Erythroblast (primary cell): ENCODE data around the gene XPNPEP3.
A peak's percentile ranks its signal among the peaks of the same experiment; 100 is the strongest.
"Not testable (repeated sequence)": the region's sequence is repeated elsewhere in the genome, so short reads cannot be mapped to it uniquely, and the experiment has no call there.

ENCODE experiments used
- DNase-seq, 2 experiments: peaks; one replicate each; lab custom pipeline; 2025; lab: John Stamatoyannopoulos, UW
- GATA1 ChIP-seq: IDR thresholded peaks from 2 replicates; pipeline ENCODE4 v1.6.1; 2011; ENCODE audit warnings: low read depth, mild to moderate bottlenecking, control low read depth, low read length, moderate library complexity
- POLR2A ChIP-seq: IDR thresholded peaks from 2 replicates; pipeline ENCODE4 v1.6.1; 2011; ENCODE audit warnings: mild to moderate bottlenecking, low read length

The XPNPEP3 gene

GRCh38 chr22:40877488-40877887, 20.5 kb downstream of the XPNPEP3 start:
- no peak for DNase-seq
- TF ChIP-seq GATA1: no peak
- TF ChIP-seq POLR2A: no peak

- no peak for DNase-seq
- TF ChIP-seq GATA1: no peak
- TF ChIP-seq POLR2A: no peak
Measured at GRCh38 chr22:40878922-40879321, 22.0 kb downstream of the XPNPEP3 start.

GRCh38 chr22:40889116-40889515, 32.2 kb downstream of the XPNPEP3 start:
- DNase-seq: no peak
- TF ChIP-seq POLR2A (no peak), GATA1 (no peak)

GRCh38 chr22:40890881-40891280, 33.9 kb downstream of the XPNPEP3 start:
- TF ChIP-seq POLR2A: no peak
- TF ChIP-seq GATA1: no peak
- DNase-seq: no peak

GRCh38 chr22:40894417-40894816, 37.5 kb downstream of the XPNPEP3 start:
- DNase-seq: no peak
- TF ChIP-seq GATA1: no peak
- no peak for TF ChIP-seq POLR2A

GRCh38 chr22:40898850-40899357, 42.0 kb downstream of the XPNPEP3 start:
- DNase-seq: peak; percentile 84 to 88
- TF ChIP-seq GATA1 (no peak), POLR2A (no peak)

GRCh38 chr22:40904101-40904500, 47.2 kb downstream of the XPNPEP3 start:
- TF ChIP-seq POLR2A: no peak
- no peak for TF ChIP-seq GATA1
- no peak for DNase-seq

GRCh38 chr22:40908895-40909294, 51.9 kb downstream of the XPNPEP3 start:
- TF ChIP-seq POLR2A: no peak
- no peak for TF ChIP-seq GATA1
- DNase-seq: no peak

GRCh38 chr22:40911772-40912171, 54.8 kb downstream of the XPNPEP3 start:
- no peak for TF ChIP-seq POLR2A
- no peak for TF ChIP-seq GATA1
- no peak for DNase-seq

GRCh38 chr22:40912987-40913386, 56.0 kb downstream of the XPNPEP3 start:
- not testable (repeated sequence) for DNase-seq

GRCh38 chr22:40919446-40919845, 62.5 kb downstream of the XPNPEP3 start:
- no peak for TF ChIP-seq GATA1
- TF ChIP-seq POLR2A: no peak
- DNase-seq: no peak

- DNase-seq: no peak
- no peak for TF ChIP-seq POLR2A
- TF ChIP-seq GATA1: no peak
Measured at GRCh38 chr22:40920526-40920925, 63.6 kb downstream of the XPNPEP3 start.

GRCh38 chr22:40922484-40923303, 65.7 kb downstream of the XPNPEP3 start:
- peak; percentile 71 to 88 for DNase-seq
- TF ChIP-seq GATA1 (no peak), POLR2A (no peak)

GRCh38 chr22:40928657-40929056, 71.7 kb downstream of the XPNPEP3 start:
- TF ChIP-seq POLR2A (no peak), GATA1 (no peak)
- DNase-seq: peak in 1 of 2 experiments; percentile 29

- DNase-seq: no peak
- TF ChIP-seq GATA1 (no peak), POLR2A (no peak)
Measured at GRCh38 chr22:40932396-40932795, 75.4 kb downstream of the XPNPEP3 start.
